NCI-H460 (cell line): Measurements from ENCODE around the gene ASPHD2. TPM values are rescaled to one million over a fixed set of nuclear protein-coding genes. Genes with fewer than 3 reads are reported as not detected.

Experiments
- DNase-seq: peaks from one replicate; pipeline ENCODE4 v3.0.0-alpha.2; 2016; ENCODE audit warnings: low read depth; ENCODE audit errors: extremely low read depth
- total RNA-seq: library from RNA; depleted of rRNA; stranded (reverse); fragments of >200 nt; shearing (Covaris generic); gene quantifications from 2 replicates; pipeline ENCODE4 v1.2.3, GENCODE V29; 2014

Gene ASPHD2
- total RNA-seq, 1 experiment from 2014 or later: 0.77 TPM

- no peak for DNase-seq
Observed at GRCh38 chr22:26471522-26471921, 42.5 kb downstream of the ASPHD2 start.

- no peak for DNase-seq
Observed at GRCh38 chr22:26474682-26475081, 45.6 kb downstream of the ASPHD2 start.

- no peak for DNase-seq
Observed at GRCh38 chr22:26476705-26477340, 47.8 kb downstream of the ASPHD2 start.

- DNase-seq: no peak
Observed at GRCh38 chr22:26477341-26477731, 48.3 kb downstream of the ASPHD2 start.

GRCh38 chr22:26479043-26479791 is 50.2 kb downstream of the ASPHD2 start:
- DNase-seq: no peak

GRCh38 chr22:26479792-26480610 is 50.9 kb downstream of the ASPHD2 start:
- DNase-seq: no peak

- DNase-seq: no peak
Observed at GRCh38 chr22:26480611-26480932, 51.5 kb downstream of the ASPHD2 start.

- no peak for DNase-seq
Observed at GRCh38 chr22:26481112-26481693, 52.1 kb downstream of the ASPHD2 start.

GRCh38 chr22:26481694-26482093 is 52.6 kb downstream of the ASPHD2 start:
- no peak for DNase-seq

GRCh38 chr22:26482161-26482560 is 53.1 kb downstream of the ASPHD2 start:
- no peak for DNase-seq

GRCh38 chr22:26483043-26483438 is 54.0 kb downstream of the ASPHD2 start:
- DNase-seq: no peak

- peak; percentile 71 for DNase-seq
Observed at GRCh38 chr22:26483439-26484359, 54.6 kb downstream of the ASPHD2 start, which contains the start of the genes HPS4 and SRRD. Gene HPS4 (minus strand): TSS chr22:26483783. CDS start chr22:26481762, 2,021 bp downstream. Gene SRRD (plus strand): TSS chr22:26483877. CDS start chr22:26483891, 14 bp downstream.

GRCh38 chr22:26484360-26484706 is 55.3 kb downstream of the ASPHD2 start:
- no peak for DNase-seq

- DNase-seq: no peak
Observed at GRCh38 chr22:26485013-26485412, 56.0 kb downstream of the ASPHD2 start.

GRCh38 chr22:26485806-26486390 is 56.8 kb downstream of the ASPHD2 start:
- no peak for DNase-seq

- no peak for DNase-seq
Observed at GRCh38 chr22:26486394-26486793, 57.3 kb downstream of the ASPHD2 start.

- DNase-seq: no peak
Observed at GRCh38 chr22:26487996-26488395, 58.9 kb downstream of the ASPHD2 start.

GRCh38 chr22:26489447-26490036 is 60.5 kb downstream of the ASPHD2 start:
- DNase-seq: no peak

- DNase-seq: no peak
Observed at GRCh38 chr22:26492220-26492619, 63.2 kb downstream of the ASPHD2 start.
